ENCODE measurements around the gene TEAD1. TPM values are rescaled to one million over a fixed set of nuclear protein-coding genes. Genes with fewer than 3 reads are reported as not detected.

TEAD1 gene
- total RNA-seq, 2 experiments from 2014 or later: 0.25 to 0.83 TPM

DNA sequence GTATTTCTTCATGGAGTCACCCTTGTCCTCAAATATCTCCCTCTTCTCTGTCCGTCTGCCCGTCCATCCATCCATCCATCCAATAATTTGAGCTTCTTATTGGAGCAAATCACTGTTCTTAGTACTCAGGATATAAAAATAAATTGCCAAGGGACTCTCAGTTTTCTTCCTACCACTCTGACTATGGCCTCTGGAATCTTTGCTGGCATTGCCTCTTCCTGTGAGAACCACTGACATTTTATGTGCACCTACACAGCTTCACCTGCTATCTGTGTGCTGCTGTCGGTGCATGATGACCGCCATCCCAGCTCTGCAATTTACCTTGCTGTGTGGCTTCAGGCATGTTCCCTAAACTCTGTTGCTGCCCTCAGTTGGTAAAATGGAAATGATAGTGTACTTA lies 37.9 kb downstream of the TEAD1 start:
- intact Hi-C loops (cut with micrococcal nuclease): no loop called here
- POLR2A ChIA-PET: no interaction called here
- H3K4me3 Mint-ChIP-seq: no peak overlapping the region
- no peaks in the 10 kb centered on the region for H3K9me3 Mint-ChIP-seq
- CTCF ChIA-PET: no interaction called here
- no peaks in the 10 kb centered on the region for H3K36me3 Mint-ChIP-seq (ENCODE audit: low read depth)
- TF ChIP-seq, protein P1, sequence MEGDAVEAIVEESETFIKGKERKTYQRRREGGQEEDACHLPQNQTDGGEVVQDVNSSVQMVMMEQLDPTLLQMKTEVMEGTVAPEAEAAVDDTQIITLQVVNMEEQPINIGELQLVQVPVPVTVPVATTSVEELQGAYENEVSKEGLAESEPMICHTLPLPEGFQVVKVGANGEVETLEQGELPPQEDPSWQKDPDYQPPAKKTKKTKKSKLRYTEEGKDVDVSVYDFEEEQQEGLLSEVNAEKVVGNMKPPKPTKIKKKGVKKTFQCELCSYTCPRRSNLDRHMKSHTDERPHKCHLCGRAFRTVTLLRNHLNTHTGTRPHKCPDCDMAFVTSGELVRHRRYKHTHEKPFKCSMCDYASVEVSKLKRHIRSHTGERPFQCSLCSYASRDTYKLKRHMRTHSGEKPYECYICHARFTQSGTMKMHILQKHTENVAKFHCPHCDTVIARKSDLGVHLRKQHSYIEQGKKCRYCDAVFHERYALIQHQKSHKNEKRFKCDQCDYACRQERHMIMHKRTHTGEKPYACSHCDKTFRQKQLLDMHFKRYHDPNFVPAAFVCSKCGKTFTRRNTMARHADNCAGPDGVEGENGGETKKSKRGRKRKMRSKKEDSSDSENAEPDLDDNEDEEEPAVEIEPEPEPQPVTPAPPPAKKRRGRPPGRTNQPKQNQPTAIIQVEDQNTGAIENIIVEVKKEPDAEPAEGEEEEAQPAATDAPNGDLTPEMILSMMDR (IDR thresholded peaks at IDR 0.05): no peak
- H3K27me3 Mint-ChIP-seq: peaks cover 50% of the 10 kb centered on the region
- DNase-seq (no peak), ATAC-seq (no peak)
- H3K4me1 Mint-ChIP-seq (ENCODE audit: low read depth): no peaks in the 10 kb centered on the region
- H3K27ac Mint-ChIP-seq: no peak overlapping the region

DNA sequence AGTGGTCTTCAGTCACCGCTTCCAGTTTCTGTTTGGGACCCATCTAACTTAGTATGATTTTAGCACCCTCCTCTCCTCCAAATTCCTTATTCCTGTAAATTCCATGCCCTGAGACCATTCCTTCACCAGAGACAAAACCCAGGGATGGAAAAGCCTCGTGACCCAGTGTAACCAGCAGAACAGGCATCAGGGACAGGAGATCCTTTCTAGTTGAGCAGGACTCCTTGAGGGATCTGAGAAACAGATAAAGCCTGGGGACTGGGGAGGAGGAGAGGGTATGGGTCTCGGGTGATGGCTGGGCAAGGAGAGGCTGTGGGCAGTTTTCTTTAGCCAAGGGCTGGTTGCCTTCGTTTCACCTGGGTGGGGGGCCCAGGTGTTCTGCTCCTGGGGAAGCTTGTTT lies 40.9 kb downstream of the TEAD1 start:
- POLR2A ChIA-PET: no interaction called here
- peaks cover 2% of the 10 kb centered on the region for H3K36me3 Mint-ChIP-seq (ENCODE audit: low read depth)

DNA sequence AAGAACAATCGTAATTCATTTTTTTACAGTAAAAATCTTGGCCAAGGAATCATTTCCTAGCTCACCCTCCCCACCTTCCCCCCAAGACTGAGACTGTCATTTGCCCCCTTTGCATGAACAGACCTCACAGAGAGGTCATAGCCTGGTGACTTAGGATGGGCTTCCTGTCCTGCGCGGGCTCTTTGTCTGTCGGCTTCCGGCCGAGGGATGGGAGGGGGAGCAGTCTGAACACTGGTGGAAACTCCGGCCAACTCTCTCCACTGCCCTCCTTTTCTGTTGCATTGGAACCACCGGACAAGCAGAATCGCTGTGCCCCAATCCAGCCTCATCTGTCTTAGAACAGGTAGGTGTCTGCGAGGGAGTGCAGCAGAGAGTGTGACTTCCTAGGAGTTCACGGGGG lies 41.7 kb downstream of the TEAD1 start:
- Mint-ChIP-seq H3K4me3 (no peak overlapping the region), H3K27me3 (peaks cover 51% of the 10 kb centered on the region), H3K9me3 (no peaks in the 10 kb centered on the region), H3K27ac (no peak overlapping the region), H3K36me3 (ENCODE audit: low read depth) (peaks cover 2% of the 10 kb centered on the region), H3K4me1 (ENCODE audit: low read depth) (peaks cover 12% of the 10 kb centered on the region)
- ChIA-PET CTCF (no interaction called here), POLR2A (no interaction called here)
- no peak for ATAC-seq
- no peak for DNase-seq
- intact Hi-C loops (cut with micrococcal nuclease): no loop called here
- TF ChIP-seq, protein P1 (IDR thresholded peaks at IDR 0.05): no peak

More for the DNA sequence above, 40.9 kb downstream of the TEAD1 start:
- no peaks in the 10 kb centered on the region for H3K9me3 Mint-ChIP-seq
- TF ChIP-seq, protein P1 (IDR thresholded peaks at IDR 0.05): no peak
- CTCF ChIA-PET: no interaction called here
- ATAC-seq (no peak), DNase-seq (no peak)
- intact Hi-C loops (cut with micrococcal nuclease): no loop called here
- peaks cover 50% of the 10 kb centered on the region for H3K27me3 Mint-ChIP-seq
- H3K4me1 Mint-ChIP-seq (ENCODE audit: low read depth): peaks cover 12% of the 10 kb centered on the region
- H3K27ac Mint-ChIP-seq: no peak overlapping the region
- H3K4me3 Mint-ChIP-seq: no peak overlapping the region

DNA sequence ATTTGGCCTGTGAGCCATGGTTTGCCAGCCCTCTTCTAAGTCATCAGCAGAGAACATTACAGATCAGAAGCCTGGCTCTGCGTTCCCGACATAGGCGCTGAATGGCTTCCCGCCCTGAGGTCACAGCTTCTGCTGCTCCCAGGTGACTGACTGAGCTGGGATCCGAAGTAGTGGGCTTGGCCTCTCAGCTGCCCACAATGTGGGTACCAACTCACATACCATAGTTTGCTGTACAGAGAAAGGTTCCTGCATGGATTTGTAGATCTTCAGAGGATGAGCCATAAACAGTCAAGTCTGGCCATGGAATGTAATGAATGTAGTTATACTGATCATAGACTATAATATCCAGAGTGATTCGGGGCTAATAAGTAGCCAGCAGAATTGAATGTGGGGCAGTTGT lies 42.6 kb downstream of the TEAD1 start:
- ATAC-seq (no peak), DNase-seq (no peak)
- TF ChIP-seq, protein P1 (IDR thresholded peaks at IDR 0.05): no peak
- ChIA-PET CTCF (no interaction called here), POLR2A (no interaction called here)
- Mint-ChIP-seq H3K36me3 (ENCODE audit: low read depth) (peaks cover 2% of the 10 kb centered on the region), H3K4me1 (ENCODE audit: low read depth) (peaks cover 12% of the 10 kb centered on the region), H3K4me3 (no peak overlapping the region), H3K27me3 (peaks cover 57% of the 10 kb centered on the region), H3K9me3 (no peaks in the 10 kb centered on the region), H3K27ac (no peak overlapping the region)
- intact Hi-C loops (cut with micrococcal nuclease): no loop called here

DNA sequence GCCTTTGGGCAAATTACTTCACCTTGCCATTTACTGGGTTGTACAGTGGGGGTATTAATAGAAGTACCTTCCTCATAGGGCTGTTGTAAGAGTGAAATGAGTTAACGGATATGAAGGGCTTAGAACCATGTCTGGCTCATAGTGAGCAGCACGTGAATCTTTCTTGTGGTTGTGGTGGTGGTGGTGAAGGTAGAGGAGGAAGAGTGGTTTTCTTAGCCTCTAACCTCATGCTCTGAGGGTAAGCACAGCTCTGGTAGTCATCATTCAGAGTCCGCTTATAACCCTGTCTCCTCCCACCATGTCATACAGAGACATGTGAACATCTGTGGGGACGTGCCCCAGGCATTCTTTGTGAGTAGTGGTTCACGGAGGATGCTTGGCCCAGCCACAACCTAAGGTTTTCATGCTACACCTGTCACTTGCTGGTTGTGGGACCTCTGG lies 43.6 kb downstream of the TEAD1 start:
- ATAC-seq: peak; percentile 98
- peaks cover 2% of the 10 kb centered on the region for H3K36me3 Mint-ChIP-seq (ENCODE audit: low read depth)

More for the DNA sequence above, 43.6 kb downstream of the TEAD1 start:
- intact Hi-C loops (cut with micrococcal nuclease): no loop called here
- ChIA-PET CTCF (no interaction called here), POLR2A (no interaction called here)
- no peak overlapping the region for H3K4me3 Mint-ChIP-seq
- H3K4me1 Mint-ChIP-seq (ENCODE audit: low read depth): peaks cover 12% of the 10 kb centered on the region
- DNase-seq: peak; percentile 84
- H3K27me3 Mint-ChIP-seq: peaks cover 66% of the 10 kb centered on the region
- H3K9me3 Mint-ChIP-seq: no peaks in the 10 kb centered on the region
- TF ChIP-seq, protein P1 (IDR thresholded peaks at IDR 0.05): no peak
- no peak overlapping the region for H3K27ac Mint-ChIP-seq
